Keratinocyte (primary cell): ENCODE measurements around the gene C1D. TPM values are rescaled to one million over a fixed set of nuclear protein-coding genes. Genes with fewer than 3 reads are reported as not detected.

ENCODE experiments used
- DNase-seq: peaks from one replicate; pipeline ENCODE4 v3.0.0-alpha.2; 2011; ENCODE audit warnings: low read depth, missing footprints, low spot score
- FAIRE-seq: peaks from 2 replicates; lab custom pipeline; 2011; peaks lifted over from hg19 to GRCh38; lab: Jason Lieb, UNC
- H2AFZ ChIP-seq: 2 replicates; pipeline ENCODE4 v1.6.0; 2012; ENCODE audit warnings: low read length, control low read depth, inconsistent platforms; ENCODE audit not compliant: control insufficient read depth
- H3K27ac ChIP-seq: 2 replicates; pipeline ENCODE4 v1.5.1; 2011; ENCODE audit warnings: low read length; ENCODE audit not compliant: control insufficient read depth, insufficient read depth
- H3K27me3 ChIP-seq: 3 replicates; pipeline ENCODE4 v1.6.0; 2011; ENCODE audit warnings: low read length; ENCODE audit not compliant: control insufficient read depth, insufficient read depth; ENCODE audit errors: extremely low read depth
- H3K36me3 ChIP-seq, 2 experiments: 2 replicates in 1 of 2; 3 replicates in 1 of 2; pipeline ENCODE4 v1.5.1; 2011; ENCODE audit warnings: low read length in 2 of 2, mild to moderate bottlenecking in 1 of 2; ENCODE audit not compliant: control insufficient read depth in 2 of 2, insufficient read depth in 2 of 2; ENCODE audit errors: extremely low read depth in 1 of 2
- H3K4me1 ChIP-seq: 3 replicates; pipeline ENCODE4 v1.5.1; 2011; ENCODE audit warnings: low read length; ENCODE audit not compliant: control insufficient read depth, insufficient read depth; ENCODE audit errors: extremely low read depth
- H3K4me2 ChIP-seq: 3 replicates; pipeline ENCODE4 v1.6.0; 2011; ENCODE audit warnings: low read depth, low read length; ENCODE audit not compliant: control insufficient read depth, insufficient read depth; ENCODE audit errors: extremely low read depth
- H3K4me3 ChIP-seq, 3 experiments: fragments of 200-600 bp in 1 of 3; sonication (generic) in 1 of 3; 2 replicates in 2 of 3; 3 replicates in 1 of 3; pipeline ENCODE4 v1.5.1; 2011 to 2016; ENCODE audit warnings: low read length in 3 of 3, mild to moderate bottlenecking in 3 of 3, control low read depth in 2 of 3, inconsistent platforms in 1 of 3, low read depth in 1 of 3, mixed read lengths in 1 of 3, mixed run types in 1 of 3, moderate library complexity in 1 of 3; ENCODE audit not compliant: control insufficient read depth in 2 of 3, insufficient read depth in 2 of 3; ENCODE audit errors: extremely low read depth in 1 of 3
- H3K79me2 ChIP-seq: 2 replicates; pipeline ENCODE4 v1.6.0; 2012; ENCODE audit warnings: low read length; ENCODE audit not compliant: control insufficient read depth, insufficient read depth
- H3K9ac ChIP-seq: 3 replicates; pipeline ENCODE4 v1.6.0; 2011; ENCODE audit warnings: low read length; ENCODE audit not compliant: control insufficient read depth, insufficient read depth; ENCODE audit errors: extremely low read depth
- H3K9me1 ChIP-seq: 3 replicates; pipeline ENCODE4 v1.6.0; 2011; ENCODE audit warnings: low read length; ENCODE audit not compliant: control insufficient read depth, insufficient read depth; ENCODE audit errors: extremely low read depth
- H3K9me3 ChIP-seq: 2 replicates; pipeline ENCODE4 v1.5.1; 2012; ENCODE audit warnings: low read depth, low read length; ENCODE audit not compliant: control insufficient read depth
- H4K20me1 ChIP-seq: 3 replicates; pipeline ENCODE4 v1.6.0; 2011; ENCODE audit warnings: low read length; ENCODE audit not compliant: control insufficient read depth, insufficient read depth; ENCODE audit errors: extremely low read depth
- CTCF ChIP-seq, 3 experiments: IDR thresholded peaks in 1 of 3; conservative IDR thresholded peaks in 1 of 3; optimal IDR thresholded peaks in 1 of 3; 2 replicates in 2 of 3; 3 replicates in 1 of 3; pipeline versions ENCODE3 to v1.5.1; 2011; ENCODE audit warnings: low read length in 3 of 3, mild to moderate bottlenecking in 3 of 3, moderate library complexity in 2 of 3, control low read depth in 1 of 3, inconsistent platforms in 1 of 3; ENCODE audit not compliant: insufficient read depth in 2 of 3; ENCODE audit errors: extremely low read depth in 1 of 3
- EZH2 ChIP-seq: IDR thresholded peaks from one replicate; pipeline ENCODE4 v1.6.1; 2012; ENCODE audit warnings: inconsistent platforms, mild to moderate bottlenecking, low read length, moderate library complexity
- dilution Hi-C: fragments of 300-500 bp; cut with MboI; formaldehyde crosslinking; loops from one replicate; pipeline ENCODE4 v1.7.0; 2020; ENCODE audit warnings: low sequenced_read_pairs; ENCODE audit not compliant: extremely low pct_ligation_motif_present
- polyA plus RNA-seq, 5 experiments: library from polyadenylated mRNA; depleted of rRNA in 3 of 5; stranded (reverse) in 3 of 5; stranded (forward) in 1 of 5; unstranded in 1 of 5; fragments of >200 nt; gene quantifications; 1 replicate in 1 of 5; 2 replicates in 3 of 5; 3 replicates in 1 of 5; pipeline versions ENCODE4 v1.2.1 to v1.2.3, GENCODE V29; 2011 to 2012; ENCODE audit warnings: missing spikeins in 2 of 5, low read depth in 1 of 5, low replicate concordance in 1 of 5

Gene C1D
- polyA plus RNA-seq, 1 donor (not counting 4 experiments of a cell fraction or from before 2014, with no cell fraction given): 45.3 TPM

GRCh38 chr2:68091439-68092034 is 28.7 kb upstream of the C1D start:
- no peak overlapping the region for H3K9ac ChIP-seq
- no peaks in the 10 kb centered on the region for H3K9me1 ChIP-seq
- no peaks in the 10 kb centered on the region for H3K4me1 ChIP-seq
- H3K9me3 ChIP-seq: no peaks in the 10 kb centered on the region
- no peak for FAIRE-seq
- H3K79me2 ChIP-seq: no peaks in the 10 kb centered on the region
- DNase-seq: no peak
- no peaks in the 10 kb centered on the region for H3K27me3 ChIP-seq
- H3K4me3 ChIP-seq: no peak overlapping the region
- H2AFZ ChIP-seq: no peak overlapping the region
- no peak overlapping the region for H3K27ac ChIP-seq
- no peaks in the 10 kb centered on the region for H4K20me1 ChIP-seq
- dilution Hi-C loops: no loop called here
- no peaks in the 10 kb centered on the region for H3K36me3 ChIP-seq
- no peak overlapping the region for H3K4me2 ChIP-seq
- TF ChIP-seq CTCF (optimal IDR thresholded peaks at IDR 0.05 in 1 of 3, IDR thresholded peaks at IDR 0.05 in 1 of 3, conservative IDR thresholded peaks at IDR 0.05 in 1 of 3; ENCODE audit: extremely low read depth in 1 of 3, insufficient read depth in 2 of 3, low read length in 3 of 3): no peak
- no peak for TF ChIP-seq EZH2

- no peaks in the 10 kb centered on the region for H3K9me3 ChIP-seq
- no peak overlapping the region for H3K27ac ChIP-seq
- no peaks in the 10 kb centered on the region for H3K9me1 ChIP-seq
- no peaks in the 10 kb centered on the region for H3K79me2 ChIP-seq
- H3K4me3 ChIP-seq: no peak overlapping the region
- dilution Hi-C loops: no loop called here
- no peaks in the 10 kb centered on the region for H3K4me1 ChIP-seq
- no peak for TF ChIP-seq CTCF (optimal IDR thresholded peaks at IDR 0.05 in 1 of 3, IDR thresholded peaks at IDR 0.05 in 1 of 3, conservative IDR thresholded peaks at IDR 0.05 in 1 of 3; ENCODE audit: extremely low read depth in 1 of 3, insufficient read depth in 2 of 3, low read length in 3 of 3)
- no peak for TF ChIP-seq EZH2
- no peaks in the 10 kb centered on the region for H3K27me3 ChIP-seq
- no peaks in the 10 kb centered on the region for H3K36me3 ChIP-seq
- H3K4me2 ChIP-seq: no peak overlapping the region
- no peak overlapping the region for H3K9ac ChIP-seq
- DNase-seq (no peak), FAIRE-seq (no peak)
- no peak overlapping the region for H2AFZ ChIP-seq
- H4K20me1 ChIP-seq: no peaks in the 10 kb centered on the region
These were observed 27.2 kb upstream of the C1D start for GRCh38 chr2:68089961-68090360.
